ENCODE results near the gene ACADVL.

ACADVL gene

DNA sequence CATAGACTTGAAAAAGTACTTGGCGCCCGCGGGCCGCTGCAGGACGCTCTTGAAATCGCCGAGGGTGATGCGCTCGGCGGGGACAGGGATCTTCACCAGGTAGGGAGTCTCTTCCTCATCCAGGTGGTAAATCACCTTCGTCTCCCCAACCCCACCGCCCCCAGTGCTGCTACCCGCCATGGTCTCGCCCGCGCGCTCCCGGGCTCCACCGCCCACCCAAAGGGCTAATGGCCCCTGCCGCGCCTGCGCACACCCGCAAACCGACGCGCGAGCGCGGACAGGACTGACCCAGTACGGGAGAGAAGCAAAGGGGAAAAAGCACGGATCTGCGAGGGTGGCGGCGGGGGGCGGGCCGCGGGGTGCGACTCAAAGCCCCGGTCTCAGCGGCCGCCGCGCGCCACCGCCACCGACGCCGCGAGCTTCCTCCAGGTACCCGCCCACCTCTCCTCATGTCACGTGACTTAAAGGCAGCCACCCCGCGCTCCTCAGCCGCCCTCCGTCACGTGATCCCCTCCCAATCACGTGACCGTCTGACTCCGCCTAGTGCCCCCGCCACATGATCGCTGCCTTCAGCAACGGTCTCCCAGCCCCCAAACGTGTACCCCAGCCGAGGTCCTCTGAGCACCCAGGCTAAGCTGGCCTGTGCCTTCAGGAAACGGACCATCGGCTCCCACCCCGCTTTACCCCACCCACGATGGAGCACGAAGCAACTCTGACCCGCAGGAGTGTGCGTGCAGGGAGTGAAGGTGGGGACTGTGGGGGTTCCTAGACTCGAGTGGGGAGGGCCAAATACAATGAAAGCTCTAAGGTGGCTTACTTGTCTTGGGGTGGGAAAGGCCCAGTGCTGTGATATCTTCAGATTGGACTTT is 14.6 kb downstream of the ACADVL start, which contains the start of gene DVL2:
DVL2 (minus strand) TSS at position 435 of the 869 bp plus-strand sequence; CDS start at position 180, 255 bp downstream.
- H3K4me3 ChIP-seq (ENCODE audit: low read depth, low read length) = peak within 1 kb of the TSS; percentile 87
- DNase-seq (ENCODE audit: low read depth) = peak; percentile 83
- in situ Hi-C loops (cut with HindIII; ENCODE audit: low sequenced_read_pairs) = no loop called here
- TF ChIP-seq, protein P1, sequence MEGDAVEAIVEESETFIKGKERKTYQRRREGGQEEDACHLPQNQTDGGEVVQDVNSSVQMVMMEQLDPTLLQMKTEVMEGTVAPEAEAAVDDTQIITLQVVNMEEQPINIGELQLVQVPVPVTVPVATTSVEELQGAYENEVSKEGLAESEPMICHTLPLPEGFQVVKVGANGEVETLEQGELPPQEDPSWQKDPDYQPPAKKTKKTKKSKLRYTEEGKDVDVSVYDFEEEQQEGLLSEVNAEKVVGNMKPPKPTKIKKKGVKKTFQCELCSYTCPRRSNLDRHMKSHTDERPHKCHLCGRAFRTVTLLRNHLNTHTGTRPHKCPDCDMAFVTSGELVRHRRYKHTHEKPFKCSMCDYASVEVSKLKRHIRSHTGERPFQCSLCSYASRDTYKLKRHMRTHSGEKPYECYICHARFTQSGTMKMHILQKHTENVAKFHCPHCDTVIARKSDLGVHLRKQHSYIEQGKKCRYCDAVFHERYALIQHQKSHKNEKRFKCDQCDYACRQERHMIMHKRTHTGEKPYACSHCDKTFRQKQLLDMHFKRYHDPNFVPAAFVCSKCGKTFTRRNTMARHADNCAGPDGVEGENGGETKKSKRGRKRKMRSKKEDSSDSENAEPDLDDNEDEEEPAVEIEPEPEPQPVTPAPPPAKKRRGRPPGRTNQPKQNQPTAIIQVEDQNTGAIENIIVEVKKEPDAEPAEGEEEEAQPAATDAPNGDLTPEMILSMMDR (IDR thresholded peaks at IDR 0.05; ENCODE audit: low read depth, low read length, missing control alignments) = no peak

DNA sequence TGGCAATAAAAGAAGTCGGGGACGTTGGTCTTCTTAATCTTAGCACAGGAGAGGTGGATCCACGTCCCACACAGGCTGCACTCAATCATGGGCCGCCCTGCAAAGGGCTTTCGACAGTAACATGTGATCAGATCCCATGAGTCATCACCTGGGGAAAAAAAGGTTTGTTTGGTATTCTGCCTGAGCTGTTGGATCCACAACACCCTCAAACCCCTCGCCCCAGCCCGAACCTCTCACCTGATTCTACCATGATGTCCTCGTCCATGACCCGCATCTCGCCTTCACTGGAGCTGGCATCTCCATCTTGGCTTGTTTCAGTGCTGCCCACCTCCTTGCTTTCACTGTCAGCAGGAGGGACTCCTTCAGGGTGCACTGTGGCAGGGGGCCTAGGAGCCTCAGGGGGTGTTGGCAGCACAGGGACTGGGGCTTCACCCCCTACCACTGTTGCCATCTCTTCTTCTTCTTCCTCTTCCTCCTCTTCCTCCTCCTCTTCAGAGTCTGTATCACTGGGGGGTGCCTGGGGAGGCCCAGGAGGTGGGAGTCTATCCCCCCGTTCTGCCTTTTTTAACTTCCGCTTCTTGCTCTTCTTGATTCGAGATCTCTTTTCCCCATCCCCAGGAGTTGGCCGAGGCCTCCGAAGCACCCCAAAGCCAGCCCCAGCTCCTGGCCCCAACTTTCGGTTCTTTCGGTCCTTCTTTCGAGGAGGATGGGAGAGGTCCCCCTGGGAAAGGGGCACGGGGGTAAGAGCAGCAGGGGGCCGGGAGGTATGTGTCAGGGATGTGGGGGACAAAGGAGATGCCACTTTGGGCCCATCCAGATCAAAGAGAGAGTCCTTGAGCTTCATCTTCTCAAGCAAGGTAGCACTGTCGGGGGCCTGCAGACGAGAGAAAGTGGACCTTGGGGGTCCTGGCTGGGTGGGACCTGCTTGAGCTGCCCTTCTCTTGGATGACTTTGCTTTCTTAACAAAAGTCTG is 16.2 kb downstream of the ACADVL start:
- DNase-seq (ENCODE audit: low read depth) = no peak
- in situ Hi-C loops (cut with HindIII; ENCODE audit: low sequenced_read_pairs) = no loop called here
- TF ChIP-seq, protein P1 (IDR thresholded peaks at IDR 0.05; ENCODE audit: low read depth, low read length, missing control alignments) = no peak
- no peak overlapping the region for H3K4me3 ChIP-seq (ENCODE audit: low read depth, low read length)

DNA sequence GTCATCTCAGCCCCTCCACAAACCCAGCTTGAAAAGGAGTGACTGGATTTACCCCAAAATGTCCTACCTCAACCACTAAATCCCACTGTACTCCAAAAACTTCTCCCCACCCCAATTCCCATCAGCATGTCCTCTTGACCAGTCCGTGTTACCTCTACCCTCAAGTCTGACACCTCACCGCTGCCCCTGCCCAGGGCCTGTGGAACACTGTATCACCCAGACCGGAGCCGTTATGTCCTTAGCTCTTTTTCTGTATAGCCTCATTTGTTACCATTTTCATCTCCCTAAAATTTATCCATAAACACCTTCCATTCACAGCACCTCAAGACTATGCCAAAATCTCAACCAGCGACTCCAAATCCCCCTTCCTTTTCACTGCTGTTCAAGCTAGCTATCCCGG is 17.1 kb downstream of the ACADVL start:
- TF ChIP-seq, protein P1 (IDR thresholded peaks at IDR 0.05; ENCODE audit: low read depth, low read length, missing control alignments) = no peak

DNA sequence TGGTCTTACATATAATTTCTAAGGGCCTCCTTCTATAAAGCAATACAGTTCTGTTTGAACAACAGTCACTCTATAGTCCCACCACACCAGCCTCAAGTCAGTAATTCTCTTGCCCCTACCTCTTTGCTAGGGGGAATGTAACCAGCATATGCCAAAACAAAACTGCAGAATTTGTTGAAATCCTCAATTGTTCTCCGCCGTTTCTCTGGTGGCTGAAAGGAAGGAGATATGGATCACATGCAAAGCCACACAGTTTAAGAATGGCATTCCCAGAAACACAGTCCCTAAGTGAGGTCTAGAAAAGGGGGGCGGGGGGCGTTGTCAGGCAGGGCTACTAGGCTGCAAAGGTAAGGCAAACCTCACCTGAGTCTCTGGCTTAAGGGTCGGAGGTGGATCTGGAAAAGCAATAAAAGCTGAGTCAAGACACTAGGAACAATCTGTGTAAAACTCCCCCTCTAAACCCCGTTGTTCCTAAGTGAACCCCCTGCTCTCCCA is 17.6 kb downstream of the ACADVL start:
- peak overlapping the region; percentile 99 for H3K4me3 ChIP-seq (ENCODE audit: low read depth, low read length)
- TF ChIP-seq, protein P1 (IDR thresholded peaks at IDR 0.05; ENCODE audit: low read depth, low read length, missing control alignments) = no peak
- no peak for DNase-seq (ENCODE audit: low read depth)
- in situ Hi-C loops (cut with HindIII; ENCODE audit: low sequenced_read_pairs) = no loop called here

More for the DNA sequence above, 17.1 kb downstream of the ACADVL start:
- DNase-seq (ENCODE audit: low read depth) = no peak
- H3K4me3 ChIP-seq (ENCODE audit: low read depth, low read length) = peak overlapping the region; percentile 99
- in situ Hi-C loops (cut with HindIII; ENCODE audit: low sequenced_read_pairs) = no loop called here

DNA sequence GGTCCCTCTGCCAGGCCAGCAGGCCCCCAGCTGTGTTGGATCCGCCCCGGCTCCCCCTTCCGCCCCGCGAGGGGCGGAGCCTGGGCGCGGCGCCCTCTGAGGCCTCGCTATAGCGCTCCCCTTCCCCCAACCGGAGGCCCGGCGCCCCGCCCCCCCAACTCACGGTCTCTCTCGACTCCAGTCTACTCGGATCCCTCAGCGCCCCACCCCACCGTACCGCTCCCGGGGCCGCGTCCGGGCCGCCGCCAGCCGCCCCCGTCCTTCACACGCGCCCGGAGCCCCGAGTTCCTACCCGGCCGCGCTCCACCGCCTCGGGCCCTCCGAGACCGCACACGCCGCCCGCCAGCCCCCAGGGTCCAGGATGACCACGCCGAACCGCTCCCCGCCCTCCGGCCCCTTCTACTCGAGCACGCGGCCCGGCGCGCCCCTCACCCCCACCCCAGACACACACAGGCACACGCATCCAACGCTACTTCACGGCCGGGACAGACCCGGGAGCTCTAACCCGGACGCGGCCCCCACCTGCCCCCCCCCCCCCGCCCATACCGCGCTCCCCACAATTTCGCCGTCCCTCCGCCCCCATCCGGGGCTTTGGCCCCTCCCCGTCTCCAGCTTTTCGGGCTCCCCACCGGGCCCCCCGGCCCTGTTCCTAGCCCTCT is 18.2 kb downstream of the ACADVL start:
- in situ Hi-C loops (cut with HindIII; ENCODE audit: low sequenced_read_pairs) = no loop called here
- TF ChIP-seq, protein P1 (IDR thresholded peaks at IDR 0.05; ENCODE audit: low read depth, low read length, missing control alignments) = no peak
- H3K4me3 ChIP-seq (ENCODE audit: low read depth, low read length) = peak overlapping the region; percentile 99
- DNase-seq (ENCODE audit: low read depth) = no peak
